Keratinocyte (primary cell): ENCODE measurements around the gene MAP1LC3B. TPM values are rescaled to one million over a fixed set of nuclear protein-coding genes. Genes with fewer than 3 reads are reported as not detected.

ENCODE experiments used
- DNase-seq: peaks from one replicate; pipeline ENCODE4 v3.0.0-alpha.2; 2011; ENCODE audit warnings: low read depth, missing footprints, low spot score
- FAIRE-seq: peaks from 2 replicates; lab custom pipeline; 2011; peaks lifted over from hg19 to GRCh38; lab: Jason Lieb, UNC
- H2AFZ ChIP-seq: 2 replicates; pipeline ENCODE4 v1.6.0; 2012; ENCODE audit warnings: low read length, control low read depth, inconsistent platforms; ENCODE audit not compliant: control insufficient read depth
- H3K27ac ChIP-seq: 2 replicates; pipeline ENCODE4 v1.5.1; 2011; ENCODE audit warnings: low read length; ENCODE audit not compliant: control insufficient read depth, insufficient read depth
- H3K27me3 ChIP-seq: 3 replicates; pipeline ENCODE4 v1.6.0; 2011; ENCODE audit warnings: low read length; ENCODE audit not compliant: control insufficient read depth, insufficient read depth; ENCODE audit errors: extremely low read depth
- H3K36me3 ChIP-seq, 2 experiments: 2 replicates in 1 of 2; 3 replicates in 1 of 2; pipeline ENCODE4 v1.5.1; 2011; ENCODE audit warnings: low read length in 2 of 2, mild to moderate bottlenecking in 1 of 2; ENCODE audit not compliant: control insufficient read depth in 2 of 2, insufficient read depth in 2 of 2; ENCODE audit errors: extremely low read depth in 1 of 2
- H3K4me1 ChIP-seq: 3 replicates; pipeline ENCODE4 v1.5.1; 2011; ENCODE audit warnings: low read length; ENCODE audit not compliant: control insufficient read depth, insufficient read depth; ENCODE audit errors: extremely low read depth
- H3K4me2 ChIP-seq: 3 replicates; pipeline ENCODE4 v1.6.0; 2011; ENCODE audit warnings: low read depth, low read length; ENCODE audit not compliant: control insufficient read depth, insufficient read depth; ENCODE audit errors: extremely low read depth
- H3K4me3 ChIP-seq, 3 experiments: fragments of 200-600 bp in 1 of 3; sonication (generic) in 1 of 3; 2 replicates in 2 of 3; 3 replicates in 1 of 3; pipeline ENCODE4 v1.5.1; 2011 to 2016; ENCODE audit warnings: low read length in 3 of 3, mild to moderate bottlenecking in 3 of 3, control low read depth in 2 of 3, inconsistent platforms in 1 of 3, low read depth in 1 of 3, mixed read lengths in 1 of 3, mixed run types in 1 of 3, moderate library complexity in 1 of 3; ENCODE audit not compliant: control insufficient read depth in 2 of 3, insufficient read depth in 2 of 3; ENCODE audit errors: extremely low read depth in 1 of 3
- H3K79me2 ChIP-seq: 2 replicates; pipeline ENCODE4 v1.6.0; 2012; ENCODE audit warnings: low read length; ENCODE audit not compliant: control insufficient read depth, insufficient read depth
- H3K9ac ChIP-seq: 3 replicates; pipeline ENCODE4 v1.6.0; 2011; ENCODE audit warnings: low read length; ENCODE audit not compliant: control insufficient read depth, insufficient read depth; ENCODE audit errors: extremely low read depth
- H3K9me1 ChIP-seq: 3 replicates; pipeline ENCODE4 v1.6.0; 2011; ENCODE audit warnings: low read length; ENCODE audit not compliant: control insufficient read depth, insufficient read depth; ENCODE audit errors: extremely low read depth
- H3K9me3 ChIP-seq: 2 replicates; pipeline ENCODE4 v1.5.1; 2012; ENCODE audit warnings: low read depth, low read length; ENCODE audit not compliant: control insufficient read depth
- H4K20me1 ChIP-seq: 3 replicates; pipeline ENCODE4 v1.6.0; 2011; ENCODE audit warnings: low read length; ENCODE audit not compliant: control insufficient read depth, insufficient read depth; ENCODE audit errors: extremely low read depth
- CTCF ChIP-seq, 3 experiments: IDR thresholded peaks in 1 of 3; conservative IDR thresholded peaks in 1 of 3; optimal IDR thresholded peaks in 1 of 3; 2 replicates in 2 of 3; 3 replicates in 1 of 3; pipeline versions ENCODE3 to v1.5.1; 2011; ENCODE audit warnings: low read length in 3 of 3, mild to moderate bottlenecking in 3 of 3, moderate library complexity in 2 of 3, control low read depth in 1 of 3, inconsistent platforms in 1 of 3; ENCODE audit not compliant: insufficient read depth in 2 of 3; ENCODE audit errors: extremely low read depth in 1 of 3
- EZH2 ChIP-seq: IDR thresholded peaks from one replicate; pipeline ENCODE4 v1.6.1; 2012; ENCODE audit warnings: inconsistent platforms, mild to moderate bottlenecking, low read length, moderate library complexity
- dilution Hi-C: fragments of 300-500 bp; cut with MboI; formaldehyde crosslinking; loops from one replicate; pipeline ENCODE4 v1.7.0; 2020; ENCODE audit warnings: low sequenced_read_pairs; ENCODE audit not compliant: extremely low pct_ligation_motif_present
- polyA plus RNA-seq, 5 experiments: library from polyadenylated mRNA; depleted of rRNA in 3 of 5; stranded (reverse) in 3 of 5; stranded (forward) in 1 of 5; unstranded in 1 of 5; fragments of >200 nt; gene quantifications; 1 replicate in 1 of 5; 2 replicates in 3 of 5; 3 replicates in 1 of 5; pipeline versions ENCODE4 v1.2.1 to v1.2.3, GENCODE V29; 2011 to 2012; ENCODE audit warnings: missing spikeins in 2 of 5, low read depth in 1 of 5, low replicate concordance in 1 of 5

MAP1LC3B gene
- polyA plus RNA-seq, 1 donor (not counting 4 experiments of a cell fraction or from before 2014, with no cell fraction given): 50.3 TPM

- peaks cover 0 to 4% of the 10 kb centered on the region in 2 experiments for H3K36me3 ChIP-seq
- no peak overlapping the region for H3K4me3 ChIP-seq
- DNase-seq (no peak), FAIRE-seq (no peak)
- H3K9ac ChIP-seq: no peak overlapping the region
- dilution Hi-C loops: no loop called here
- no peaks in the 10 kb centered on the region for H3K9me3 ChIP-seq
- H3K27me3 ChIP-seq: no peaks in the 10 kb centered on the region
- H4K20me1 ChIP-seq: no peaks in the 10 kb centered on the region
- no peaks in the 10 kb centered on the region for H3K79me2 ChIP-seq
- no peak overlapping the region for H2AFZ ChIP-seq
- H3K4me1 ChIP-seq: no peaks in the 10 kb centered on the region
- H3K4me2 ChIP-seq: no peak overlapping the region
- H3K9me1 ChIP-seq: no peaks in the 10 kb centered on the region
- TF ChIP-seq CTCF (optimal IDR thresholded peaks at IDR 0.05 in 1 of 3, IDR thresholded peaks at IDR 0.05 in 1 of 3, conservative IDR thresholded peaks at IDR 0.05 in 1 of 3; ENCODE audit: extremely low read depth in 1 of 3, insufficient read depth in 2 of 3, low read length in 3 of 3) (no peak), EZH2 (no peak)
- no peak overlapping the region for H3K27ac ChIP-seq
Observed at GRCh38 chr16:87442581-87442966, 50.4 kb downstream of the MAP1LC3B start.

GRCh38 chr16:87443016-87443415 lies 50.9 kb downstream of the MAP1LC3B start:
- no peak overlapping the region for H3K4me2 ChIP-seq
- no peaks in the 10 kb centered on the region for H3K9me1 ChIP-seq
- H3K9ac ChIP-seq: no peak overlapping the region
- peaks cover 0 to 4% of the 10 kb centered on the region in 2 experiments for H3K36me3 ChIP-seq
- no peaks in the 10 kb centered on the region for H4K20me1 ChIP-seq
- no peak for FAIRE-seq
- no peaks in the 10 kb centered on the region for H3K4me1 ChIP-seq
- H2AFZ ChIP-seq: no peak overlapping the region
- dilution Hi-C loops: no loop called here
- no peaks in the 10 kb centered on the region for H3K9me3 ChIP-seq
- H3K27ac ChIP-seq: no peak overlapping the region
- DNase-seq: no peak
- TF ChIP-seq CTCF (optimal IDR thresholded peaks at IDR 0.05 in 1 of 3, IDR thresholded peaks at IDR 0.05 in 1 of 3, conservative IDR thresholded peaks at IDR 0.05 in 1 of 3; ENCODE audit: extremely low read depth in 1 of 3, insufficient read depth in 2 of 3, low read length in 3 of 3) (no peak), EZH2 (no peak)
- no peaks in the 10 kb centered on the region for H3K79me2 ChIP-seq
- H3K27me3 ChIP-seq: no peaks in the 10 kb centered on the region
- no peak overlapping the region for H3K4me3 ChIP-seq
